Common myeloid progenitor, CD34-positive (primary cell): ENCODE results near the gene PALLD.

Source experiments
- CTCF ChIA-PET: fragments of 350-600 bp; sonication (Branson Sonifier 250); formaldehyde crosslinking; loops from one replicate; lab custom pipeline; 2021; ENCODE audit warnings: antibody characterized with exemption; lab: Charles Lee
- POLR2A ChIA-PET: fragments of 350-600 bp; sonication (Branson Sonifier 250); formaldehyde crosslinking; loops from one replicate; lab custom pipeline; 2021; ENCODE audit warnings: antibody characterized with exemption; lab: Charles Lee
- DNase-seq, 3 donors: peaks; one replicate each; pipeline versions ENCODE4 v3.0.0 to v3.0.0-alpha.2; 2013
- H3K27ac ChIP-seq, 2 experiments: 1 replicate in 1 of 2; 2 replicates in 1 of 2; pipeline ENCODE4 v1.7.0; 2013; ENCODE audit warnings: inconsistent platforms in 2 of 2, low read length in 2 of 2, mild to moderate bottlenecking in 2 of 2, low read depth in 1 of 2, moderate library complexity in 1 of 2; ENCODE audit not compliant: severe bottlenecking in 2 of 2, insufficient read depth in 1 of 2, poor library complexity in 1 of 2
- H3K27me3 ChIP-seq, 5 experiments: replicated peaks in 2 of 5; 1 replicate in 3 of 5; 2 replicates in 2 of 5; pipeline versions ENCODE4 v1.6.1 to v1.7.0; 2013; ENCODE audit warnings: low read length in 4 of 5, mild to moderate bottlenecking in 2 of 5, moderate library complexity in 2 of 5, inconsistent platforms in 1 of 5; ENCODE audit not compliant: insufficient read depth in 5 of 5, control insufficient read depth in 4 of 5
- H3K36me3 ChIP-seq, 4 experiments: 1 replicate in 2 of 4; 2 replicates in 2 of 4; pipeline versions ENCODE4 v1.6.1 to v1.7.0; 2013; ENCODE audit warnings: low read length in 3 of 4, control low read depth in 1 of 4, mild to moderate bottlenecking in 1 of 4; ENCODE audit not compliant: control insufficient read depth in 4 of 4, insufficient read depth in 4 of 4
- H3K4me1 ChIP-seq, 4 experiments: 1 replicate in 3 of 4; 2 replicates in 1 of 4; pipeline versions ENCODE4 v1.6.1 to v1.7.1; 2013; ENCODE audit warnings: low read length in 3 of 4, mild to moderate bottlenecking in 3 of 4, control low read depth in 1 of 4, inconsistent platforms in 1 of 4, moderate library complexity in 1 of 4; ENCODE audit not compliant: control insufficient read depth in 4 of 4, insufficient read depth in 4 of 4; ENCODE audit errors: control extremely low read depth in 1 of 4
- H3K4me3 ChIP-seq, 7 experiments: 1 replicate in 4 of 7; 2 replicates in 3 of 7; pipeline versions ENCODE4 v1.5.1 to v1.7.0; 2013; ENCODE audit warnings: mild to moderate bottlenecking in 7 of 7, low read length in 6 of 7, moderate library complexity in 6 of 7, inconsistent platforms in 2 of 7, low read depth in 2 of 7, control low read depth in 1 of 7; ENCODE audit not compliant: insufficient read depth in 4 of 7, control insufficient read depth in 1 of 7; ENCODE audit errors: extremely low read depth in 1 of 7
- H3K9me3 ChIP-seq, 5 experiments: 1 replicate in 4 of 5; 2 replicates in 1 of 5; pipeline versions ENCODE4 v1.6.1 to v1.7.1; 2013; ENCODE audit warnings: low read length in 4 of 5, mild to moderate bottlenecking in 2 of 5, inconsistent platforms in 1 of 5, low read depth in 1 of 5, moderate library complexity in 1 of 5; ENCODE audit not compliant: control insufficient read depth in 4 of 5, insufficient read depth in 2 of 5; ENCODE audit errors: control extremely low read depth in 1 of 5
- WGBS: methylation state at CpG from one replicate; pipeline ENCODE4 v1.1.5; 2013; ENCODE audit not compliant: insufficient coverage; 5-methylcytosine and 5-hydroxymethylcytosine counted together

The PALLD gene

DNA sequence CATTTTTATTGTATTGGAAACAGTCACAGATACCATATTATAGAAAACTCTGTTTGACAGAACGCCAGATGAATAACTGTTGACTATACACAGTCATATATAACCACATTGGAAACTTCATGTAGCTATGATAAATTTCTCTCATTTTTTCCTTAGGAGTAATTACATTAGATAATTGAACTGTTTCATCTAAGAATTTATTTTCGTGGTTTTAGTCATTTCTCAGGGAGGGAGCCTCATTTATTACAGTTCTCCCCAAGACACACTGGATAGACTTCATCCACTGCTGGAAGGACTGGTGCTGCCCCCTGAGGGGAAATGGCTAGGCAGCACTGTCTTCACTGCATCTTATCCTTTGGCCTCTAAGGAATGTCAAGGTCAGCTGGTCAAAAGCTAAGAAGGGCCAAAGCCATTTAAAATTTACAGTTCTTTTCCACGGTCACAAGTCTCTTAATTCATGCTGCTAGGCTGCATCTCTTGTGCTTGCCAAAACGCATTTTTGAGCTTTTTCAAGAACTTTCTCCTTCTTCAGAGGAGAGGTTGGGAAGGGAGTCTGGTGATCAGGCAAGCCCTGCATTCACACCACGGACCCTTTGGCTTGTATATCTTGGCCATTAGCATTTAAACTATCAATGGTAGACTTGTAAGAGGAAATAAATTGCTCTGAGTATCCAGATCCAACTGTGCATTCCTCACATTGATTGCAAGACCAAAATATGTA, 368.1 kb downstream of the PALLD start:
- Histone ChIP-seq H3K27me3 (no peaks in the 10 kb centered on the region), H3K9me3 (no peaks in the 10 kb centered on the region), H3K36me3 (no peaks in the 10 kb centered on the region), H3K4me1 (no peaks in the 10 kb centered on the region), H3K27ac (no peak overlapping the region), H3K4me3 (no peak overlapping the region)
- no peak for DNase-seq
- POLR2A ChIA-PET: no interaction called here
- CTCF ChIA-PET: interaction anchor here (0.9 to 1.1 kb wide), 3 partner anchors 9 to 280 kb away, joined by 3 read pairs; no protein-coding TSS in a partner anchor
- 94% methylated on average over 3 of the region's 5 CpGs for WGBS

DNA sequence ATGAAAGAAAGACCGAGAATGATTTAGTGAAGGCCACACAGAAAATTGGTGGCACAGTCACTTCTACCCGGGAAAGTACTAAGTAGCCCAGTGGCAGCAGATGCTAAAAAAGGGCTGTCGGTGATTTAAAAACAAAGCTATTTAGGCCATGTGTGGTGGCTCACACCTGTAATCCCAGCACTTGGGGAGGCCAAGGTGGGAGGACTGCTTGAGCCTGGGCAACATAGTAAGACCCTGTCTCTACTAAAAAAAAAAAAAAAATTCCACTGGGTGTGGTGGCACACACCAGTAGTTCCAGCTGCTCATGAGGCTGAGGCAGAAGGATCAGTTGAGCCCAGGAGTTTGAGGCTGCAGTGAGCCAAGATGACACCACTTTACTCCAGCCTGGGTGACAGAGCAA, 369.0 kb downstream of the PALLD start:
- no peaks in the 10 kb centered on the region for H3K36me3 ChIP-seq
- H3K27ac ChIP-seq: no peak overlapping the region
- H3K9me3 ChIP-seq: no peaks in the 10 kb centered on the region
- CTCF ChIA-PET: no interaction called here
- no peak for DNase-seq
- H3K4me1 ChIP-seq: no peaks in the 10 kb centered on the region
- 100% methylated on average over 2 of the region's 3 CpGs for WGBS
- POLR2A ChIA-PET: no interaction called here
- H3K4me3 ChIP-seq: no peak overlapping the region
- no peaks in the 10 kb centered on the region for H3K27me3 ChIP-seq

DNA sequence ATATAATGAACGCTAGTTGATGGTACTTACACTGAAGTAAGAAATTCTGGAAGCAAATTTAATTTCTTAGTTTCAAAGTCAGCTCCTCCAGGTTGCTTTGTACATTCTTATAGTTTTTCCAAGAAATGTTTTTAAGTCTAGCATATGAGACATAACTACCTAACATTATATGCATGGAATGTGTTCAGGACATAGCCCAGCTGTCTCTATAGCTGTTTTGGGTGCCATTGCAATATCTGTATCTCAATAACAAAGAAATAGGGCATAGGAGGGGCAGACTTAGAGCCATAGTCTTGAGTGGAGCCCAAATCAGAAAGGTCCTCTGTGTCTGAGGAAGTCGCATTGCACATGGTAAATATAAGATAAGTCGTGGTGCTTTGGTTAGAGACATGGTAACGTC, 369.8 kb downstream of the PALLD start:
- CTCF ChIA-PET: interaction anchor here (1.2 kb wide), 1 partner anchor 56 kb away, joined by 3 read pairs; no protein-coding TSS in a partner anchor
- H3K36me3 ChIP-seq: no peaks in the 10 kb centered on the region

DNA sequence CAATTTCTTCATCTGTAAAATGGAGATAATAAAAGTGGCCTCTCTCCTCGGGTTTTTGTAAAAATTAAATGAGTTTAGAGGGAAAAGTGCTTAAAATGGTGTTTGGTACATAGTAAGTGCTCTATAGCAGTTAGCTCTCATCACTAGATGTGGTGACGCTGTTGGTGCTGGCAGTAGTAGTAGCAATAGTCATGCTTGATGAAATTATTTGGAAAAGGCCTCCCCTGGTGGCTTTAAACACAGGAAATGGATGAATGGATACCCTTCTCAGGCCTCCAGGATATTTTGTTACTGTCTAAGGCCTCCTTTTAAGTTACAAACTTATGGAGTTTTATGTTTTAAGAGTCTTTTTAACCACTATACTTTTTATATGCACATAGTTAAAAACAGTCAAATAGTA, 370.3 kb downstream of the PALLD start:
- ChIA-PET CTCF (interaction anchor here (1.2 kb wide), 1 partner anchor 56 kb away, joined by 3 read pairs; no protein-coding TSS in a partner anchor), POLR2A (no interaction called here)
- Histone ChIP-seq H3K4me1 (no peaks in the 10 kb centered on the region), H3K36me3 (no peaks in the 10 kb centered on the region), H3K27me3 (peaks cover 0 to 3% (median 0%) of the 10 kb centered on the region in 5 experiments), H3K9me3 (no peaks in the 10 kb centered on the region), H3K27ac (no peak overlapping the region), H3K4me3 (no peak overlapping the region)
- no peak for DNase-seq
- WGBS: 100% methylated on average over 2 of the region's 2 CpGs

More for the DNA sequence above, 369.8 kb downstream of the PALLD start:
- Histone ChIP-seq H3K27me3 (peaks cover 0 to under 1% (median 0%) of the 10 kb centered on the region in 5 experiments), H3K4me3 (no peak overlapping the region), H3K4me1 (no peaks in the 10 kb centered on the region), H3K27ac (no peak overlapping the region), H3K9me3 (no peaks in the 10 kb centered on the region)
- POLR2A ChIA-PET: no interaction called here
- WGBS: 100% methylated on average over 1 of the region's 4 CpGs
- no peak for DNase-seq

DNA sequence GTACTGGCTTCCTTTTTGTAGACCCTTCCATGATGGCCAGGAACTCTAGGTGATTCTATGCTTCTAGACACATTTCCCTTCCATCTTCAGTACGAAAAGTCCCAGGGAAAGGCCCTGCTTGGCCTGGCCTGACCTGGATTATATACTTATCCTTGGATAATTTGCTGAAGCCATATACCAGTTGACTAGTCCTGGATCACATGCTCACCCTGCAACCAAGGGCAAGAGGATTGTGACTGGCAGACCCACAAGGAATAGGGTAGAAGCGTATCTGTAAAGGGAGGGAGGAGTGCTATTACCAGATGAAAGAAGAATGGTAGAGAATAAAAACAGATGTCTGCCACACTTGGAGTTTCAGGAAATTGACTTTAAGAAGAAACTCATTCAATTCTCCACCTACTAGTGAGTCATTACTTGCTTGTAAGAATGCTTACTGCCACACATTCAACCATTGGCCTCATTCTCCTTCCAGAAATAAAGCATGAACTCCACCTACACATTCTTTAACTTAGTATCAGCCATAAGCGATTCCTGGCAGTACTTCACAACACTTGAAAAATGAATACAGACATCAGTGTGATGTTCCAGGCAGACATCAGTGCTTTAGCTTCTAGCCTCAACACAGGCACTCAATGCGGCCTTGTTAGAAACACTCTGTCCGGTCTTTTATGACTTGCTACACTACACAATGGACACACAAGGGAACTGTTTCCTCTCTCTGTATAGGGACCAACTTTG, 371.4 kb downstream of the PALLD start:
- CTCF ChIA-PET: no interaction called here
- no peak for DNase-seq
- Histone ChIP-seq H3K27me3 (peaks cover 0 to 3% (median 0%) of the 10 kb centered on the region in 5 experiments), H3K27ac (no peak overlapping the region), H3K9me3 (no peaks in the 10 kb centered on the region), H3K4me1 (no peaks in the 10 kb centered on the region), H3K4me3 (no peak overlapping the region), H3K36me3 (no peaks in the 10 kb centered on the region)
- POLR2A ChIA-PET: no interaction called here
- 96% methylated on average over 4 of the region's 5 CpGs for WGBS

DNA sequence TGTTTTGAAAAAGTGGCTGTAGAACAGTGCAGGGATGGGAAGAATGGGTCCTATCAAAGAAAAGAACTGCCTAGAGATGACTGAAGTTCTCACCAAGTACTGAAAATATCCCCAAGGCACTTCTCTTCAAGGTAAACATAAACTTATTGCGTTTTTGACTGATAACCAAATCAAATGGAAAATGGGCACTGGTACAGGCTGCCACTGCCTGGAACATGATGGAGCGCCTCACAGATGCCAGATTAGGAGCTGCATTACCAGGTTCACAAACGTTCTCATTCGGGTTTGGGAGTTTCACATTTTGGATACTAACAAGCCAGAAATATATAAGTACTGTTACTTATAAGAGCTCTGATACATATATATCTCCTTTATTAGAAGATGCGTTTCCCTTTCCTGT, 371.9 kb downstream of the PALLD start:
- POLR2A ChIA-PET: no interaction called here
- peaks cover 0 to 3% (median 0%) of the 10 kb centered on the region in 5 experiments for H3K27me3 ChIP-seq
- H3K4me1 ChIP-seq: no peaks in the 10 kb centered on the region
- H3K36me3 ChIP-seq: no peaks in the 10 kb centered on the region
- H3K27ac ChIP-seq: no peak overlapping the region
- CTCF ChIA-PET: interaction anchor here (1.3 to 1.5 kb wide), 2 partner anchors 22 to 28 kb away, joined by 3 to 4 read pairs; no protein-coding TSS in a partner anchor
- DNase-seq: no peak
- no peak overlapping the region for H3K4me3 ChIP-seq
- H3K9me3 ChIP-seq: no peaks in the 10 kb centered on the region
- 100% methylated on average over 1 of the region's 5 CpGs for WGBS

DNA sequence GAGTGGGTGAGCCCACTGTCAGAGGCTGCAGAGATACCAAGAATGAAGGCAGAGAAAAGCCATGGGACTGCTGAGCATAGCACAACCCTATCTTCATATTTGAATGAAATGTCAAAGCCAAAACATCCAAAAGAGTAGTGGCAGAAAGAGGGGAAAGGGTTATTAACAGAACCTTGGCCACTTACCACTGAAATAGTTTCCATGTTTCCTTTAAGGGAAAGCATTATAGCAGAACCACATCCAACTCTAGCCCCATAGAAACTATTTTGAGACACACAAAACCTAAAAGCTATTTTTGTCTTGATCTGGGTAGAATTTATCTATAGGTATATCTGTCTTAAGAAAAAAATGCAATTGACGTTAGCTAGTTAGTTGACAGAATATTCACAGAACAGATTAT, 373.2 kb downstream of the PALLD start:
- WGBS: no CpG with 5 or more reads among the region's 1 CpG
- Histone ChIP-seq H3K4me1 (no peaks in the 10 kb centered on the region), H3K27me3 (peaks cover 0 to 5% (median 0%) of the 10 kb centered on the region in 5 experiments), H3K4me3 (no peak overlapping the region), H3K9me3 (no peaks in the 10 kb centered on the region), H3K36me3 (no peaks in the 10 kb centered on the region), H3K27ac (no peak overlapping the region)
- POLR2A ChIA-PET: no interaction called here
- DNase-seq: no peak
- CTCF ChIA-PET: interaction anchor here (1.3 to 1.5 kb wide), 2 partner anchors 23 to 30 kb away, joined by 3 to 4 read pairs; no protein-coding TSS in a partner anchor
